ENCODE measurements around the gene CBFA2T3.
"Not testable (repeated sequence)": the region's sequence is repeated elsewhere in the genome, so short reads cannot be mapped to it uniquely, and the experiment has no call there.

Gene CBFA2T3

DNA sequence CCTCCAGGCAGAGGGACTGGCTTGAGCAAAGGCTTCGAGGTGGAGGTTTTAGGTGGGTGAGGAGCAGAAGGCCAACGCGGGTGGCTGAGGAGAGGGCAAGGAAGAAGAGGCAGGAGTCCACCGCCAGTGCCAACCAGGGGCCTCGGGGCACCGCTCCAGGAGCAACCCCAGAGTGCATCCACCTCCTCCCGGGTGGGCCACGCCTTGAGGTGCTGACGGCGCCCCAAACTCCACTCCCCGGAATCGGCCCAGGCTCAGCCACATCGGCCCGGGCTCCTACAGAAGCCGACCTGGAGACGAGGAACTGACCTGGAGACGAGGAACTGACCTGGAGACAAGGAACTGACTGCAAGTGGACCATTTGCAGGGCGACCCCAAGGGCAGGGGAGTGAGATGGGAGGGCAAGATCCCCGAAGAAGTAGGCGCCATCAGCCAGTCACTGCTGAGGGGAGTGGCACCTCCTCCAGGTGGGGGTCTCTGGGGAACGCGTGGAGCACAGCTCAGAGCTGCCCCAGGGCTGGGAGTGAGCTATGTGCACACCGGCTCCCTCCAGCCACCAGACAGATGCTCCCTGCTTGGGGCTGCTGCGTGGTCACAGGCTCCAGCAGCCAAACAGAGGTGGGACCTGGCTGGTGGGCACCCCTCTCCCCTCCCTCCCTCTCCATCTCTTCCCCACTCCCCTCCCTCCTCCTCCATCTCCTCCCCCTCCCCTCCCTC lies 29.2 kb upstream of the CBFA2T3 start:
- TF ChIP-seq, protein P1, sequence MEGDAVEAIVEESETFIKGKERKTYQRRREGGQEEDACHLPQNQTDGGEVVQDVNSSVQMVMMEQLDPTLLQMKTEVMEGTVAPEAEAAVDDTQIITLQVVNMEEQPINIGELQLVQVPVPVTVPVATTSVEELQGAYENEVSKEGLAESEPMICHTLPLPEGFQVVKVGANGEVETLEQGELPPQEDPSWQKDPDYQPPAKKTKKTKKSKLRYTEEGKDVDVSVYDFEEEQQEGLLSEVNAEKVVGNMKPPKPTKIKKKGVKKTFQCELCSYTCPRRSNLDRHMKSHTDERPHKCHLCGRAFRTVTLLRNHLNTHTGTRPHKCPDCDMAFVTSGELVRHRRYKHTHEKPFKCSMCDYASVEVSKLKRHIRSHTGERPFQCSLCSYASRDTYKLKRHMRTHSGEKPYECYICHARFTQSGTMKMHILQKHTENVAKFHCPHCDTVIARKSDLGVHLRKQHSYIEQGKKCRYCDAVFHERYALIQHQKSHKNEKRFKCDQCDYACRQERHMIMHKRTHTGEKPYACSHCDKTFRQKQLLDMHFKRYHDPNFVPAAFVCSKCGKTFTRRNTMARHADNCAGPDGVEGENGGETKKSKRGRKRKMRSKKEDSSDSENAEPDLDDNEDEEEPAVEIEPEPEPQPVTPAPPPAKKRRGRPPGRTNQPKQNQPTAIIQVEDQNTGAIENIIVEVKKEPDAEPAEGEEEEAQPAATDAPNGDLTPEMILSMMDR (IDR thresholded peaks at IDR 0.05; ENCODE audit: control insufficient read depth, insufficient read depth, low read depth, low read length, missing control alignments) = no peak
- no peak for DNase-seq (ENCODE audit: low read depth)
- H3K4me3 ChIP-seq (ENCODE audit: control insufficient read depth, low read depth, low read length) = no peak overlapping the region

DNA sequence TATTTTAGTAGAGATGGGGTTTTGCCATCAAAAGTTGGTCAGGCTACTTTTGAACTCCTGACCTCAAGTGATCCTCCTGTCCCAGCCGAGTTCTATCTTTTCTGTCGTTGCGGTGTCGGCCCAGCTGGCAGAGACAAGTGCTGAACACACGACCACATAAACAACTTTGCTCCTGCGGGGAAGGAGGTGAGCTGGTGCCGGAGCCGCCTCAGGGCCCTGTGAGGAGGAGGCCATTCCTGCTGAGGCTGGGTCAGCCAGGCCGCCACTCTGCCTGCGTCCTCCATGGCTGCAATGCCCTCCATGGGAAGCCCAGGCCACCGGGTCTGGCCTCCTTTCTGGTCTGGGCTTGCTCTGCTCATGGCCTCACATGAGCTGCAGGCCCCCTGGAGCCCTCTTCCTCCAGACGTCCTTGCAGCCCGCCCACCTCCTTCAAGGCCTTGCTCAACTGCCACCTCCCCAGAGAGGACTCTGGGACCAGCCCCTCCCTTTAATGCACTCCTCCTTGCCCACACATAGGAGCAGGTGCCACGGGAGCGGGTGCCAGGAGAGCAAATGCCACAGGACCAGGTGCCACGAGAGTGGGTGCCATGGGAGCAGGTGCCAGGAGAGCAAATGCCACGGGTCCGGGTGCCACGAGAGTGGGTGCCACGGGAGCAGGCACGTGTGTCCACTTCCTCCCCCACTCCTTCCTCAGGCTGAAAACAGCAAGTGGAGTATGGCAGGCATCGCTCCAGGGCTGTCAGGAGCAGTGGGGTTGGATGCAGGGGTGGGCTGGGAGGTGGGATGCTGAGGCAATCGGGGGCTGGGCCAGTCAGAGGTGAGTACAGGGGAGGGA lies 28.4 kb upstream of the CBFA2T3 start:
- TF ChIP-seq, protein P1 (IDR thresholded peaks at IDR 0.05; ENCODE audit: control insufficient read depth, insufficient read depth, low read depth, low read length, missing control alignments) = no peak
- DNase-seq (ENCODE audit: low read depth) = no peak
- no peak overlapping the region for H3K4me3 ChIP-seq (ENCODE audit: control insufficient read depth, low read depth, low read length)

DNA sequence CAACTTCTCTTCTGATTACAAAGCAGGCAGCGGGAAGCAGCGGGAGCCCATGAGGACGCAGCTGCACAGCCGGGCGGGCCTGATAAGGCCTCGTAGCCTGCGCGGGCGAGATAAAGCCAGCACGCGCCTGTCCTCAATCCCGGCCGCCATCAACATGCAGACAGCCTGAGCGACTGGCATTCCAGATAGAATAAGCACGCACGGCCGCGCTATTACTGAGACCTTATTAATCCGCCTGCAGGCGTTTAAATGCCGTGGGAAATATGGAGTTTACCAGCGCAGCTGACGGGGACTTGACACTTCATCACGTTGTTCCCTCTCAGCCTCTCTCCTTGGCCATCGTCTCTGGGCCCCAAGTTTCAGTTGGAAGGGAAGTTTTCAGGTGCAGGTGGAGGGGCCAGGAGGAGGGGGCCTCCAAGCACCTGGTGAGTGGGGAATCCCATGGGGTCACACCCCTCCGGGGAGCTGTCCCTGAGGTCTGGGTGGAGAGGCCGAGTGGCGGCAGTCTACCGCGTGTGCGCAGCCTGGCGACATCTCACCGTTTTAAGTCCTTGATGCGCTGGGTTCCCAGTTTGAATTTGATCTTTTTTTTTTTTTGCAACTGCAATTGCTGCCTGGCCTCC lies 27.3 kb upstream of the CBFA2T3 start:
- no peak overlapping the region for H3K4me3 ChIP-seq (ENCODE audit: control insufficient read depth, low read depth, low read length)
- DNase-seq (ENCODE audit: low read depth) = no peak
- TF ChIP-seq, protein P1 (IDR thresholded peaks at IDR 0.05; ENCODE audit: control insufficient read depth, insufficient read depth, low read depth, low read length, missing control alignments) = no peak

DNA sequence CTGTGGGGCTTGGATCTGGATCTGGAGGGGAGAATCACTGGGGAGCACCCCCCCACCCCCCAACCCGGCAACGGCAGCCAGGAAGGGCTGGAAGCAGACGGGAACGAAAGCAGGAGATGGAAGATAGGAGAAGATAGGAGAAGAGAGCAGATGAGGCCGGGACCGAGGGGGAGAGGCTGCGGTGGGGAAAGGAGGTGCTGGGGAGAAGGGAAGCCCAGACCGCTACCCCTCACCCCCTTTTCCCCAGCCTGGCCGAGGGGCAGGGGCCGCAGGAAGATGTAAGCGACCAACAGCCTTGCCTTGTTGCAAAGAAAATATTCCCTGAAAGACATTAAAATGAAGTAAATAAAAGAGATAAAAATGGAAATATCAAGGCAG lies 26.8 kb upstream of the CBFA2T3 start:
- no peak overlapping the region for H3K4me3 ChIP-seq (ENCODE audit: control insufficient read depth, low read depth, low read length)
- TF ChIP-seq, protein P1 (IDR thresholded peaks at IDR 0.05; ENCODE audit: control insufficient read depth, insufficient read depth, low read depth, low read length, missing control alignments) = no peak
- no peak for DNase-seq (ENCODE audit: low read depth)

DNA sequence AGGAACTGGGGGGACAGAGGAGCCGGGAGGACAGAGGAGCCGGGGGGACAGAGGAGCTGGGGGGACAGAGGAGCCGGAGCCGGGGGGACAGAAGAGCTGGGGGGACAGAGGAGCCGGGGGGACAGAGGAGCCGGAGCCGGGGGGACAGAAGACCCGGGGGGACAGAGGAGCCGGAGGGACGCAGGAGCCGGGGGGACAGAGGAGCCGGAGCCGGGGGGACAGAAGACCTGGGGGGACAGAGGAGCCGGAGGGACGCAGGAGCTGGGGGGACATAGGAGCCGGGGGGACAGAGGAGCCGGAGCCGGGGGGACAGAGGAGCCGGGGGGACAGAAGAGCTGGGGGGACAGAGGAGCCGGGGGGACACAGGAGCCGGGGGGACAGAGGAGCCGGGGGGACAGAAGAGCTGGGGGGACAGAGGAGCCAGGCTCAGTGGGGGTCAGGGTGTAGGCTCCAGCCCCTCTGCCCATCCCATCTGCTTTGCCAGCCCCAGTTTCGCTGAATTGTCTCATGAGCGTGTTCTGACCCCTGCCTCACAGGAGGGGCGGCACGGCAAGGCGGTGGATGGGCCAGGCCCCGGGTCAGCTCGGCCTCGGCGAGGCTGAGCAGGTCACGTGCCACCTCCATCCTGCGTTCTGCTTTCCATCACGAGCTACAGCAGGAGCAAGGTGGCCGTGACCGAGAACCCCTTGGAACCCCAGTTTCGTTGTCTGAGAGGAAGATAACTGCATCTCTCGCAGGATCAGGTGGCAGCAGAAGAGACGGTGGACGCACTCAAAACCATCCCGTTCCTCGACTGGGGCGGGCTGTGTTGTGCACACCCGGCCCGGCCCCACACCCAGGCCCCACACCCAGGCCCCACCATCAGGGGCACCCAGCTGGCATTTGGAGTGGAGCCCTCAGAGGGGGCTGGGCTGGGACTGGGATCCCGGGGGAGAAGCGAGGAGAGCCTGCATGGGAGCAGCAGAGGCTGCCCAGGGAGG lies 26.1 kb upstream of the CBFA2T3 start:
- no peak for DNase-seq (ENCODE audit: low read depth)
- no peak overlapping the region for H3K4me3 ChIP-seq (ENCODE audit: control insufficient read depth, low read depth, low read length)

DNA sequence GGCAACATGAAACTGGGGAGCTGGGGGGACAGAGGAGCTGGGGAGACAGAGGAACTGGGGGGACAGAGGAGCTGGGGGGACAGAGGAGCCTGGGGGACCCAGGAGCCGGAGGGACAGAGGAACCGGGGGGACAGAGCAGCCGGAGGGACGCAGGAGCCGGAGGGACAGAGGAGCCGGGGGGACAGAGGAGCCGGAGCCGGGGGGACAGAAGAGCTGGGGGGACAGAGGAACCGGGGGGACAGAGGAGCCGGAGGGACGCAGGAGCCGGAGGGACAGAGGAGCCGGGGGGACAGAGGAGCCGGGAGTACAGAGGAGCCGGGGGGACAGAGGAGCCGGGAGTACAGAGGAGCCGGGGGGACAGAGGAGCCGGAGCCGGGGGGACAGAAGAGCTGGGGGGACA lies 25.1 kb upstream of the CBFA2T3 start:
- H3K4me3 ChIP-seq (ENCODE audit: control insufficient read depth, low read depth, low read length); DNase-seq (ENCODE audit: low read depth): not testable (repeated sequence)

More for the DNA sequence above, 26.1 kb upstream of the CBFA2T3 start:
- TF ChIP-seq, protein P1 (IDR thresholded peaks at IDR 0.05; ENCODE audit: control insufficient read depth, insufficient read depth, low read depth, low read length, missing control alignments) = no peak
